ENCODE data around the gene TMEM30A. TPM values are rescaled to one million over a fixed set of nuclear protein-coding genes. Genes with fewer than 3 reads are reported as not detected.

Gene TMEM30A
- total and polyA plus RNA-seq, 2 of the 13 experiments (the other 11 are each of a cell fraction or from before 2014, with no cell fraction given): 17.6 to 54.4 TPM

- TF ChIP-seq, protein P1, sequence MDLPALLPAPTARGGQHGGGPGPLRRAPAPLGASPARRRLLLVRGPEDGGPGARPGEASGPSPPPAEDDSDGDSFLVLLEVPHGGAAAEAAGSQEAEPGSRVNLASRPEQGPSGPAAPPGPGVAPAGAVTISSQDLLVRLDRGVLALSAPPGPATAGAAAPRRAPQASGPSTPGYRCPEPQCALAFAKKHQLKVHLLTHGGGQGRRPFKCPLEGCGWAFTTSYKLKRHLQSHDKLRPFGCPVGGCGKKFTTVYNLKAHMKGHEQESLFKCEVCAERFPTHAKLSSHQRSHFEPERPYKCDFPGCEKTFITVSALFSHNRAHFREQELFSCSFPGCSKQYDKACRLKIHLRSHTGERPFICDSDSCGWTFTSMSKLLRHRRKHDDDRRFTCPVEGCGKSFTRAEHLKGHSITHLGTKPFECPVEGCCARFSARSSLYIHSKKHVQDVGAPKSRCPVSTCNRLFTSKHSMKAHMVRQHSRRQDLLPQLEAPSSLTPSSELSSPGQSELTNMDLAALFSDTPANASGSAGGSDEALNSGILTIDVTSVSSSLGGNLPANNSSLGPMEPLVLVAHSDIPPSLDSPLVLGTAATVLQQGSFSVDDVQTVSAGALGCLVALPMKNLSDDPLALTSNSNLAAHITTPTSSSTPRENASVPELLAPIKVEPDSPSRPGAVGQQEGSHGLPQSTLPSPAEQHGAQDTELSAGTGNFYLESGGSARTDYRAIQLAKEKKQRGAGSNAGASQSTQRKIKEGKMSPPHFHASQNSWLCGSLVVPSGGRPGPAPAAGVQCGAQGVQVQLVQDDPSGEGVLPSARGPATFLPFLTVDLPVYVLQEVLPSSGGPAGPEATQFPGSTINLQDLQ (CRISPR knock-in tag; IDR thresholded peaks at IDR 0.05): no peak
- TF ChIP-seq SRSF9 (IDR thresholded peaks at IDR 0.05; ENCODE audit: borderline replicate concordance, insufficient read depth, low read depth, low read length, poor library complexity, severe bottlenecking) (no peak), RERE (CRISPR knock-in tag; IDR thresholded peaks at IDR 0.05; ENCODE audit: low read depth) (no peak), FOXK2 (IDR thresholded peaks at IDR 0.05) (peak; percentile 64; the same call in 1 of the 2 replicates), SMAD3 (CRISPR knock-in tag; IDR thresholded peaks at IDR 0.05) (no peak), CEBPZ (IDR thresholded peaks at IDR 0.05; ENCODE audit: low read length) (no peak), MTF2 (CRISPR knock-in tag; IDR thresholded peaks at IDR 0.05; ENCODE audit: borderline replicate concordance) (no peak; the same call in 1 of the 2 replicates), MTA1 (CRISPR knock-in tag; IDR thresholded peaks at IDR 0.05; ENCODE audit: borderline replicate concordance) (peak; percentile 84; the same call in 1 of the 2 replicates), SUZ12 (IDR thresholded peaks at IDR 0.05; ENCODE audit: low read depth, low read length) (no peak), ZSCAN12 (CRISPR knock-in tag; IDR thresholded peaks at IDR 0.05) (peak; percentile 39; the same call in 1 of the 2 replicates), HOXA7 (CRISPR knock-in tag; IDR thresholded peaks at IDR 0.05) (no peak)
- TF ChIP-seq, protein P2, sequence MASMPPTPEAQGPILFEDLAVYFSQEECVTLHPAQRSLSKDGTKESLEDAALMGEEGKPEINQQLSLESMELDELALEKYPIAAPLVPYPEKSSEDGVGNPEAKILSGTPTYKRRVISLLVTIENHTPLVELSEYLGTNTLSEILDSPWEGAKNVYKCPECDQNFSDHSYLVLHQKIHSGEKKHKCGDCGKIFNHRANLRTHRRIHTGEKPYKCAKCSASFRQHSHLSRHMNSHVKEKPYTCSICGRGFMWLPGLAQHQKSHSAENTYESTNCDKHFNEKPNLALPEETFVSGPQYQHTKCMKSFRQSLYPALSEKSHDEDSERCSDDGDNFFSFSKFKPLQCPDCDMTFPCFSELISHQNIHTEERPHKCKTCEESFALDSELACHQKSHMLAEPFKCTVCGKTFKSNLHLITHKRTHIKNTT (CRISPR knock-in tag; IDR thresholded peaks at IDR 0.05): no peak
- TF ChIP-seq, protein P3, sequence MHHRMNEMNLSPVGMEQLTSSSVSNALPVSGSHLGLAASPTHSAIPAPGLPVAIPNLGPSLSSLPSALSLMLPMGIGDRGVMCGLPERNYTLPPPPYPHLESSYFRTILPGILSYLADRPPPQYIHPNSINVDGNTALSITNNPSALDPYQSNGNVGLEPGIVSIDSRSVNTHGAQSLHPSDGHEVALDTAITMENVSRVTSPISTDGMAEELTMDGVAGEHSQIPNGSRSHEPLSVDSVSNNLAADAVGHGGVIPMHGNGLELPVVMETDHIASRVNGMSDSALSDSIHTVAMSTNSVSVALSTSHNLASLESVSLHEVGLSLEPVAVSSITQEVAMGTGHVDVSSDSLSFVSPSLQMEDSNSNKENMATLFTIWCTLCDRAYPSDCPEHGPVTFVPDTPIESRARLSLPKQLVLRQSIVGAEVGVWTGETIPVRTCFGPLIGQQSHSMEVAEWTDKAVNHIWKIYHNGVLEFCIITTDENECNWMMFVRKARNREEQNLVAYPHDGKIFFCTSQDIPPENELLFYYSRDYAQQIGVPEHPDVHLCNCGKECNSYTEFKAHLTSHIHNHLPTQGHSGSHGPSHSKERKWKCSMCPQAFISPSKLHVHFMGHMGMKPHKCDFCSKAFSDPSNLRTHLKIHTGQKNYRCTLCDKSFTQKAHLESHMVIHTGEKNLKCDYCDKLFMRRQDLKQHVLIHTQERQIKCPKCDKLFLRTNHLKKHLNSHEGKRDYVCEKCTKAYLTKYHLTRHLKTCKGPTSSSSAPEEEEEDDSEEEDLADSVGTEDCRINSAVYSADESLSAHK (CRISPR knock-in tag; IDR thresholded peaks at IDR 0.05; ENCODE audit: borderline replicate concordance): no peak
These were observed at the start of gene TMEM30A (continued) for GRCh38 chr6:75284632-75285282.

Data from HepG2 (cell line).